ENCODE data around the gene MRPL55. TPM values are rescaled to one million over a fixed set of nuclear protein-coding genes. Genes with fewer than 3 reads are reported as not detected.

The MRPL55 gene
- total and polyA plus RNA-seq, 2 of the 13 experiments (the other 11 are each of a cell fraction or from before 2014, with no cell fraction given): 58.6 to 92.9 TPM

GRCh38 chr1:228064296-228064695 lies 44.8 kb downstream of the MRPL55 start:
- intact Hi-C loops (cut with micrococcal nuclease; ENCODE audit: unreplicated experiment): no loop called here
- ATAC-seq: no peak
- CTCF ChIA-PET (ENCODE audit: low intra/inter-chr PET ratio, low total read pairs): no interaction called here

More at GRCh38 chr1:228064296-228064695, 44.8 kb downstream of the MRPL55 start:
- FAIRE-seq (no peak), DNase-seq (ENCODE audit: low spot score) (no peak)
- no peaks in the 10 kb centered on the region for H3K4me1 ChIP-seq (ENCODE audit: insufficient read depth, low read length)
- POLR2A ChIA-PET: no interaction called here
- no peak overlapping the region for H2AFZ ChIP-seq (ENCODE audit: low read length)
- H3K27ac ChIP-seq (ENCODE audit: extremely low read length, insufficient read depth, low read length): no peak overlapping the region
- no peak overlapping the region for H3K4me2 ChIP-seq (ENCODE audit: low read depth, low read length)
- whole genome bisulfite sequencing (ENCODE audit: low lambda C conversion rate): no CpG with 5 or more reads among the region's 8 CpGs
- H3K9ac ChIP-seq (ENCODE audit: insufficient read depth, low read depth, low read length): no peak overlapping the region
- H3K4me3 ChIP-seq (replicated peaks in 1 of 3; ENCODE audit: insufficient read depth in 1 of 3, low read depth in 2 of 3, low read length in 3 of 3): no peak overlapping the region
- TF ChIP-seq DPF2 (CRISPR knock-in tag; IDR thresholded peaks at IDR 0.05; ENCODE audit: borderline replicate concordance, low read depth): no peak
- no peak for TF ChIP-seq TMF1 (CRISPR knock-in tag; IDR thresholded peaks at IDR 0.05; ENCODE audit: low read depth)
- TF ChIP-seq ZNF251 (CRISPR knock-in tag; IDR thresholded peaks at IDR 0.05): no peak
- TF ChIP-seq, protein P1, sequence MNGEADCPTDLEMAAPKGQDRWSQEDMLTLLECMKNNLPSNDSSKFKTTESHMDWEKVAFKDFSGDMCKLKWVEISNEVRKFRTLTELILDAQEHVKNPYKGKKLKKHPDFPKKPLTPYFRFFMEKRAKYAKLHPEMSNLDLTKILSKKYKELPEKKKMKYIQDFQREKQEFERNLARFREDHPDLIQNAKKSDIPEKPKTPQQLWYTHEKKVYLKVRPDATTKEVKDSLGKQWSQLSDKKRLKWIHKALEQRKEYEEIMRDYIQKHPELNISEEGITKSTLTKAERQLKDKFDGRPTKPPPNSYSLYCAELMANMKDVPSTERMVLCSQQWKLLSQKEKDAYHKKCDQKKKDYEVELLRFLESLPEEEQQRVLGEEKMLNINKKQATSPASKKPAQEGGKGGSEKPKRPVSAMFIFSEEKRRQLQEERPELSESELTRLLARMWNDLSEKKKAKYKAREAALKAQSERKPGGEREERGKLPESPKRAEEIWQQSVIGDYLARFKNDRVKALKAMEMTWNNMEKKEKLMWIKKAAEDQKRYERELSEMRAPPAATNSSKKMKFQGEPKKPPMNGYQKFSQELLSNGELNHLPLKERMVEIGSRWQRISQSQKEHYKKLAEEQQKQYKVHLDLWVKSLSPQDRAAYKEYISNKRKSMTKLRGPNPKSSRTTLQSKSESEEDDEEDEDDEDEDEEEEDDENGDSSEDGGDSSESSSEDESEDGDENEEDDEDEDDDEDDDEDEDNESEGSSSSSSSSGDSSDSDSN (CRISPR knock-in tag; IDR thresholded peaks at IDR 0.05): no peak
- no peak for TF ChIP-seq PPARG (CRISPR knock-in tag; conservative IDR thresholded peaks at IDR 0.05)
- TF ChIP-seq ZMYM3 (CRISPR knock-in tag; IDR thresholded peaks at IDR 0.05): no peak
- no peak for TF ChIP-seq SALL1 (CRISPR knock-in tag; IDR thresholded peaks at IDR 0.05)
- no peak for TF ChIP-seq RBM39 (IDR thresholded peaks at IDR 0.05; ENCODE audit: low read depth, low read length, poor library complexity, severe bottlenecking)
- TF ChIP-seq ZNF546 (CRISPR knock-in tag; conservative IDR thresholded peaks at IDR 0.05): no peak
- H3K27me3 ChIP-seq (ENCODE audit: control insufficient read depth in 1 of 2, insufficient read depth in 2 of 2, low read length in 2 of 2): peaks cover 10 to 45% of the 10 kb centered on the region in 2 experiments; a peak in 4 of 5 replicates
- no peaks in the 10 kb centered on the region for H3K36me3 ChIP-seq (replicated peaks in 1 of 2; ENCODE audit: control insufficient read depth in 1 of 2, insufficient read depth in 2 of 2, low read length in 2 of 2)
- no peaks in the 10 kb centered on the region for H4K20me1 ChIP-seq (ENCODE audit: insufficient read depth, low read length)
- H3K9me3 ChIP-seq (ENCODE audit: low read length): no peaks in the 10 kb centered on the region
- BruUV-seq (replicated peaks): no TSS peak
- in situ Hi-C loops (cut with HindIII; ENCODE audit: extremely low pct_ligation_motif_present, low pct_unique_long_range_greater_than_20kb): no loop called here
- no peaks in the 10 kb centered on the region for H3K79me2 ChIP-seq (ENCODE audit: insufficient read depth, low read length)

All from HepG2 (cell line).